ENCODE measurements around the gene NOX3. TPM values are rescaled to one million over a fixed set of nuclear protein-coding genes. Genes with fewer than 3 reads are reported as not detected.

NOX3 gene
- total and polyA plus RNA-seq, 2 experiments from 2014 or later, result not detected

DNA sequence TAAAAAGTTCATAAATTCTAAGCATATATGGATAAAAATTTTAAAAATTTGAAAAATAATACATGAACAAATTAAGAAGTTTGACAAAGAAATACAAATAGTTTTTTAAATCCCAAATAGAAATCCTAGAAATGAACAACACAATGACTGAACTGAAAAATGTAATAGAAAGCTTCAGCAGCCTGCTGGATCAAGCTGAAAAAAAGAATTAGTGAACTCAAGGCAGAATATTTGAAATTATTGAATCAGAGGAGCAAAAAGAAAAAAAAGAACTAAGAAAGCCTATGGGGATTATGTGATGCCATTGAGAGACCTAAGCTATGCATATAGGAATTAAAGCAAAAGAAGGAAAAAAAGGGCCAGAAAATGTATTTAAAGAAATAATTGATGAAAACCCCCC, 101.5 kb downstream of the NOX3 start (continued):
- TF ChIP-seq, protein P1, sequence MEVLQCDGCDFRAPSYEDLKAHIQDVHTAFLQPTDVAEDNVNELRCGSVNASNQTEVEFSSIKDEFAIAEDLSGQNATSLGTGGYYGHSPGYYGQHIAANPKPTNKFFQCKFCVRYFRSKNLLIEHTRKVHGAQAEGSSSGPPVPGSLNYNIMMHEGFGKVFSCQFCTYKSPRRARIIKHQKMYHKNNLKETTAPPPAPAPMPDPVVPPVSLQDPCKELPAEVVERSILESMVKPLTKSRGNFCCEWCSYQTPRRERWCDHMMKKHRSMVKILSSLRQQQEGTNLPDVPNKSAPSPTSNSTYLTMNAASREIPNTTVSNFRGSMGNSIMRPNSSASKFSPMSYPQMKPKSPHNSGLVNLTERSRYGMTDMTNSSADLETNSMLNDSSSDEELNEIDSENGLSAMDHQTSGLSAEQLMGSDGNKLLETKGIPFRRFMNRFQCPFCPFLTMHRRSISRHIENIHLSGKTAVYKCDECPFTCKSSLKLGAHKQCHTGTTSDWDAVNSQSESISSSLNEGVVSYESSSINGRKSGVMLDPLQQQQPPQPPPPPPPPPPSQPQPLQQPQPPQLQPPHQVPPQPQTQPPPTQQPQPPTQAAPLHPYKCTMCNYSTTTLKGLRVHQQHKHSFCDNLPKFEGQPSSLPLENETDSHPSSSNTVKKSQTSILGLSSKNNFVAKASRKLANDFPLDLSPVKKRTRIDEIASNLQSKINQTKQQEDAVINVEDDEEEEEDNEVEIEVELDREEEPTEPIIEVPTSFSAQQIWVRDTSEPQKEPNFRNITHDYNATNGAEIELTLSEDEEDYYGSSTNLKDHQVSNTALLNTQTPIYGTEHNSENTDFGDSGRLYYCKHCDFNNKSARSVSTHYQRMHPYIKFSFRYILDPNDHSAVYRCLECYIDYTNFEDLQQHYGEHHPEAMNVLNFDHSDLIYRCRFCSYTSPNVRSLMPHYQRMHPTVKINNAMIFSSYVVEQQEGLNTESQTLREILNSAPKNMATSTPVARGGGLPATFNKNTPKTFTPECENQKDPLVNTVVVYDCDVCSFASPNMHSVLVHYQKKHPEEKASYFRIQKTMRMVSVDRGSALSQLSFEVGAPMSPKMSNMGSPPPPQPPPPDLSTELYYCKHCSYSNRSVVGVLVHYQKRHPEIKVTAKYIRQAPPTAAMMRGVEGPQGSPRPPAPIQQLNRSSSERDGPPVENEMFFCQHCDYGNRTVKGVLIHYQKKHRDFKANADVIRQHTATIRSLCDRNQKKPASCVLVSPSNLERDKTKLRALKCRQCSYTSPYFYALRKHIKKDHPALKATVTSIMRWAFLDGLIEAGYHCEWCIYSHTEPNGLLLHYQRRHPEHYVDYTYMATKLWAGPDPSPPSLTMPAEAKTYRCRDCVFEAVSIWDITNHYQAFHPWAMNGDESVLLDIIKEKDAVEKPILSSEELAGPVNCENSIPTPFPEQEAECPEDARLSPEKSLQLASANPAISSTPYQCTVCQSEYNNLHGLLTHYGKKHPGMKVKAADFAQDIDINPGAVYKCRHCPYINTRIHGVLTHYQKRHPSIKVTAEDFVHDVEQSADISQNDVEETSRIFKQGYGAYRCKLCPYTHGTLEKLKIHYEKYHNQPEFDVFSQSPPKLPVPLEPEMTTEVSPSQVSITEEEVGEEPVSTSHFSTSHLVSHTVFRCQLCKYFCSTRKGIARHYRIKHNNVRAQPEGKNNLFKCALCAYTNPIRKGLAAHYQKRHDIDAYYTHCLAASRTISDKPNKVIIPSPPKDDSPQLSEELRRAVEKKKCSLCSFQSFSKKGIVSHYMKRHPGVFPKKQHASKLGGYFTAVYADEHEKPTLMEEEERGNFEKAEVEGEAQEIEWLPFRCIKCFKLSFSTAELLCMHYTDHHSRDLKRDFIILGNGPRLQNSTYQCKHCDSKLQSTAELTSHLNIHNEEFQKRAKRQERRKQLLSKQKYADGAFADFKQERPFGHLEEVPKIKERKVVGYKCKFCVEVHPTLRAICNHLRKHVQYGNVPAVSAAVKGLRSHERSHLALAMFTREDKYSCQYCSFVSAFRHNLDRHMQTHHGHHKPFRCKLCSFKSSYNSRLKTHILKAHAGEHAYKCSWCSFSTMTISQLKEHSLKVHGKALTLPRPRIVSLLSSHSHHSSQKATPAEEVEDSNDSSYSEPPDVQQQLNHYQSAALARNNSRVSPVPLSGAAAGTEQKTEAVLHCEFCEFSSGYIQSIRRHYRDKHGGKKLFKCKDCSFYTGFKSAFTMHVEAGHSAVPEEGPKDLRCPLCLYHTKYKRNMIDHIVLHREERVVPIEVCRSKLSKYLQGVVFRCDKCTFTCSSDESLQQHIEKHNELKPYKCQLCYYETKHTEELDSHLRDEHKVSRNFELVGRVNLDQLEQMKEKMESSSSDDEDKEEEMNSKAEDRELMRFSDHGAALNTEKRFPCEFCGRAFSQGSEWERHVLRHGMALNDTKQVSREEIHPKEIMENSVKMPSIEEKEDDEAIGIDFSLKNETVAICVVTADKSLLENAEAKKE (CRISPR knock-in tag; IDR thresholded peaks at IDR 0.05), result no peak
- TF ChIP-seq POLR2AphosphoS5 (IDR thresholded peaks at IDR 0.05; ENCODE audit: low read depth), result no peak
- TF ChIP-seq ZNF114 (CRISPR knock-in tag; IDR thresholded peaks at IDR 0.05), result no peak

- no peak overlapping the region for H3K4me2 ChIP-seq
- H3K4me3 ChIP-seq, result no peak overlapping the region
- no peaks in the 10 kb centered on the region for H4K20me1 ChIP-seq (replicated peaks; ENCODE audit: insufficient read depth)
- H3K36me3 ChIP-seq (ENCODE audit: insufficient read depth), result no peaks in the 10 kb centered on the region; the same call in 1 of the 2 replicates
- Mint-ChIP-seq H3K4me1 (no peaks in the 10 kb centered on the region), H3K27ac (no peak overlapping the region), H3K4me3 (no peak overlapping the region), H3K27me3 (ENCODE audit: insufficient read depth, low read depth, poor library complexity) (peaks cover 5% of the 10 kb centered on the region), H3K36me3 (ENCODE audit: low read depth) (peaks cover 5% of the 10 kb centered on the region), H3K9me3 (peaks cover 20% of the 10 kb centered on the region)
- no peaks in the 10 kb centered on the region for H3F3A ChIP-seq (replicated peaks; ENCODE audit: low read depth)
- no peak for ATAC-seq
- DNase-seq (ENCODE audit: low spot score), result no peak
- H3K27me3 ChIP-seq (ENCODE audit: insufficient read depth), result no peaks in the 10 kb centered on the region
- no peaks in the 10 kb centered on the region for H3K4me1 ChIP-seq (ENCODE audit: insufficient read depth)
- H3K9me2 ChIP-seq (ENCODE audit: insufficient read depth), result no peaks in the 10 kb centered on the region
- H3K79me2 ChIP-seq (replicated peaks; ENCODE audit: insufficient read depth), result no peaks in the 10 kb centered on the region
- no peak overlapping the region for H3K27ac ChIP-seq (ENCODE audit: low read depth)
- no peak overlapping the region for H2AFZ ChIP-seq
- no peak for TF ChIP-seq ZNF331 (CRISPR knock-in tag; IDR thresholded peaks at IDR 0.05; ENCODE audit: low read depth)
- no peak for TF ChIP-seq EZH2phosphoT487 (IDR thresholded peaks at IDR 0.05; ENCODE audit: unreplicated experiment)
- TF ChIP-seq, protein P2, sequence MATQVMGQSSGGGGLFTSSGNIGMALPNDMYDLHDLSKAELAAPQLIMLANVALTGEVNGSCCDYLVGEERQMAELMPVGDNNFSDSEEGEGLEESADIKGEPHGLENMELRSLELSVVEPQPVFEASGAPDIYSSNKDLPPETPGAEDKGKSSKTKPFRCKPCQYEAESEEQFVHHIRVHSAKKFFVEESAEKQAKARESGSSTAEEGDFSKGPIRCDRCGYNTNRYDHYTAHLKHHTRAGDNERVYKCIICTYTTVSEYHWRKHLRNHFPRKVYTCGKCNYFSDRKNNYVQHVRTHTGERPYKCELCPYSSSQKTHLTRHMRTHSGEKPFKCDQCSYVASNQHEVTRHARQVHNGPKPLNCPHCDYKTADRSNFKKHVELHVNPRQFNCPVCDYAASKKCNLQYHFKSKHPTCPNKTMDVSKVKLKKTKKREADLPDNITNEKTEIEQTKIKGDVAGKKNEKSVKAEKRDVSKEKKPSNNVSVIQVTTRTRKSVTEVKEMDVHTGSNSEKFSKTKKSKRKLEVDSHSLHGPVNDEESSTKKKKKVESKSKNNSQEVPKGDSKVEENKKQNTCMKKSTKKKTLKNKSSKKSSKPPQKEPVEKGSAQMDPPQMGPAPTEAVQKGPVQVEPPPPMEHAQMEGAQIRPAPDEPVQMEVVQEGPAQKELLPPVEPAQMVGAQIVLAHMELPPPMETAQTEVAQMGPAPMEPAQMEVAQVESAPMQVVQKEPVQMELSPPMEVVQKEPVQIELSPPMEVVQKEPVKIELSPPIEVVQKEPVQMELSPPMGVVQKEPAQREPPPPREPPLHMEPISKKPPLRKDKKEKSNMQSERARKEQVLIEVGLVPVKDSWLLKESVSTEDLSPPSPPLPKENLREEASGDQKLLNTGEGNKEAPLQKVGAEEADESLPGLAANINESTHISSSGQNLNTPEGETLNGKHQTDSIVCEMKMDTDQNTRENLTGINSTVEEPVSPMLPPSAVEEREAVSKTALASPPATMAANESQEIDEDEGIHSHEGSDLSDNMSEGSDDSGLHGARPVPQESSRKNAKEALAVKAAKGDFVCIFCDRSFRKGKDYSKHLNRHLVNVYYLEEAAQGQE (IDR thresholded peaks at IDR 0.05; ENCODE audit: unreplicated experiment), result no peak
- TF ChIP-seq, protein P3, sequence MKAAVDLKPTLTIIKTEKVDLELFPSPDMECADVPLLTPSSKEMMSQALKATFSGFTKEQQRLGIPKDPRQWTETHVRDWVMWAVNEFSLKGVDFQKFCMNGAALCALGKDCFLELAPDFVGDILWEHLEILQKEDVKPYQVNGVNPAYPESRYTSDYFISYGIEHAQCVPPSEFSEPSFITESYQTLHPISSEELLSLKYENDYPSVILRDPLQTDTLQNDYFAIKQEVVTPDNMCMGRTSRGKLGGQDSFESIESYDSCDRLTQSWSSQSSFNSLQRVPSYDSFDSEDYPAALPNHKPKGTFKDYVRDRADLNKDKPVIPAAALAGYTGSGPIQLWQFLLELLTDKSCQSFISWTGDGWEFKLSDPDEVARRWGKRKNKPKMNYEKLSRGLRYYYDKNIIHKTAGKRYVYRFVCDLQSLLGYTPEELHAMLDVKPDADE (IDR thresholded peaks at IDR 0.05), result no peak
These were observed 102.8 kb downstream of the NOX3 start for GRCh38 chr6:155352811-155353210.
